ENCODE data around the gene SEC14L1.
A peak's percentile ranks its signal among the peaks of the same experiment; 100 is the strongest.
"Not testable (repeated sequence)": the region's sequence is repeated elsewhere in the genome, so short reads cannot be mapped to it uniquely, and the experiment has no call there.

The SEC14L1 gene

GRCh38 chr17:77140878-77141767, at the start of gene SEC14L1:
Gene SEC14L1, plus strand, starts transcription at chr17:77140969. Its CDS starts 2,628 bp downstream, at chr17:77143597.
- peak; percentile 51 for DNase-seq

DNA sequence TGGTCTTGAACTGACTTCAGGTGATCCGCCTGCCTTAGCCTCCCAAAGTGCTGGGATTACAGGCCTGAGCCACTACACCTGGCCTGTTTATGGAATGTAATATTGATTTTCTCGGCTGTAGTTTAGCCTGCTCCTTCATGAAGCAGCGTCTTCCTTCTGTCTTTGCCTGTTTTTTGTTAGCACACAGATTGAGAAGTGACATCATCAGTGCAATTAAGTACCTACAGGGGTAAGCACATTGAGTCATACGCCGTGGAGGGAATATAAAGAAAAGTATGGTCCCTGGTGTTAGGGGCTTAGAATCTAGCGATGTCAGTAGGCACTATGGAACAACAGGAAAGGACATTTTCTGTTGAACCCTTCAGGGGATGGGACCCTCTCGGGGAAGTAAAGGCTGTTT, 48.7 kb upstream of the SEC14L1 start:
- no peak for DNase-seq

GRCh38 chr17:77095461-77095860, 45.3 kb upstream of the SEC14L1 start:
- no peak for DNase-seq

GRCh38 chr17:77096570-77097214, 44.1 kb upstream of the SEC14L1 start:
- no peak for DNase-seq

DNA sequence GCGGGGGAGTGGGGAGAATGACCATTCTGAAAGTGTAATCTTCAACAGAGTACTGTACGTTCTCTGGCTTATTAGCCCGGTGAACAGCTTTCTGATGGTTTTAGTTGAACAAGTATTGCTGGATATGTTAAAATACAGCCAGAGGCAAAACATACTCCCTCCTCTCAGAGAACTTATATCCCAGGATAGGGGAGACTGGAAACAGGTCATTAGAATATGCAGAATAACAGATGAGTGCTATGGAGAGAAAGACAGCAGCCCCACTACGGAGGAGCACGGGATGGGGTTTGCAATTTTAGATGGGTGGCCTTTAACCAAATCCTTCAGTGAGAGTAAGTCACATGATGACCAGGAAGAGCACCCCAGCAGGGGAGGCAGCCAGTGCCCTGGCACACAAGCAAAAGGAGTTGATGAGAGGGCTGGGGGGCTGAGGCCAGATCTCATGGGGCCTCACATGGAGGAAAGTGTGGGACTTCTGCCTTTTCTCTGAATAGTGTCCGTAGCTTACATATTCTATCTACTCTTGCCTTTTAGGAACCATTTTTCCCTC, 43.1 kb upstream of the SEC14L1 start:
- no peak for DNase-seq

DNA sequence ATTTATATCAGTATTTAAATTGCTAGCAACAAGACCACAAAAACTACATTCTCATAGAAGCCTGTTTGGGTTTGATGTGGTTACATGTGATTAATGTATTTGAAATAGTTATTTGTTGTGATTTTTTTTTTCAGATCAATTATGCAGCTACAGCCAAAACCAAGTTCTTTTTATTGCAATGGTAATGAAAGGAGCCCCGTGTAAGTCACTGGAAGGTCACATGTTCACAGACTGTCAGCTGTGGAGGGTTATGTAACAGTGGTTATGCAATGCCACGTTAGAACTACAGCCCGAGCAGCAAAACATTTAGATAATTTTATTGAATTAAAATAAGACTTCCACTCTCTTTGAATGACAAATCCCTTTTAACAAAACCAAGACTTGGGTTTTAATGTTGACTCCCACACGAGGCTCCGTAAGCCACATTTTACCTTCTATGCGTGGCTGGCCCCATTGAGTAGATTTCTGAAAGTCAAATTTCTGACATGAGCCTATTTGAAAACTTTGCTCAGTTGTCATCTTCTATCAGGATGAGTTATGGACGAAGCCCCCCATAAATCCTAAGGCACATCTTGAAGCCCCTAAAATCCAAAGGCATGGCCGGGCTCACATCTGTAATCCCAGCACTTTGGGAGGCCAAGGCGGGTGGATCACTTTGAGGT, 41.8 kb upstream of the SEC14L1 start:
- no peak for DNase-seq

- no peak for DNase-seq
These were observed 40.8 kb upstream of the SEC14L1 start for GRCh38 chr17:77099997-77100396.

DNA sequence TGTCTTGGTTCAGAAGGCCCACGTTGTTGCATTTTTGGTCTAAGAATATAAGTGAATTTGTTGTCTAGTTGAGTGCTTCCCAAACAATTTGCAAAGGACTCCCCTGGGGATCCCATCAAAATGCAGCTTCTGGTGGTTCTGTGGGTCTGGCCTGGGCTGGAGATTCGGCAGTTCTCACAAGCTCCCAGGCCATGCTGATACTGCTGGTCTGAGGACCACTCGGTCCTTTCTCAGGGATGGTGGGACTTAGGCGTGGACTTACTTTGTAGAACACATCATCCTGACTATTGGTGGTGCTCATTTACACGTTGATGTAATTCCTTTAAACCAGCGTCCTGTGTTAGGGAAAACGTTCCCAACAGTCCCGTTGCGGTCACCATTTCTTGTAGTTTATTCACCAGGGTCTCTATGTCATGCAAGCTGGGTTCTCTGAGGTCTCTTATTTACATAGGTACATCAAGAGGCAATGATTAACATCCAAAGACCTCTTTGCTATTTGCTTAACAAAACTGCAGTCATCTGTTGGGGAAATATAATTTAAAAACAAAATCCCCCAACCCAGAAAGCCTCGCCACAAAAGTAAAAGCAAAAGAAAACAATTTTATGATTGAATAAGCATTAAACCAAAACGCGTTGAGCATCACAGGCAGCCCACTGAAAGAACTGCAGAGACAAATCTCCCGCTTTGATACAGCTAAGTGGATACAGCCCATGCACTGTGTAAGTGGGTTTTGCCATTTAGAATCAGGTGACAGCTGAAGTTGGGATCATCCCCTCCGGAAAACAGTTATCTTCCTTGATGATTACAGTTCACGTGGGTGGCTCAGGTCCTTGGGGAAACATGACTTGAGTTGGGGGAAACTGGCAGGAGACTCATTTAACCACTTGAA, 39.0 kb upstream of the SEC14L1 start:
- no peak for DNase-seq

GRCh38 chr17:77102411-77103134, 38.2 kb upstream of the SEC14L1 start:
- DNase-seq: not testable (repeated sequence)

DNA sequence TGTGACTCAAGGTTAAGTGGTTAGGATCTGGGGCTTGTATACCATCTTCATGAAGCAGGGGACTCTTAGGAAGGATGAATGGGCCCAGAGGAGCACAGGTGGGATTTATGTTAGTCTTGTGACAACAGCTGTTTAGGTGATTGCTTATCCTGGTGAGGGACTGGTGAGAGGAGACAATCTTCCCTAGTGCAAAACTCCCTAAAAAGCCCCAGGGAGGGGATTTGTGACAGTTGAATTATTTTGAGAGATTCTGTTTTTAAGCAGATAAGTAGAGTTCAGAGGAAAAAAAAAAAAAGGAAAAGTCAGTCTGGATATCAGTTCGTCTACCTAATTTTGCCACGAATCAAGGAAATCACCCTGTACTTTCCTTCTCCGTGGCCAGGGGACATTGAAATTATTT, 35.1 kb upstream of the SEC14L1 start:
- DNase-seq: no peak

- peak; percentile 35 for DNase-seq
These were observed 33.9 kb upstream of the SEC14L1 start for GRCh38 chr17:77106874-77107358.

- DNase-seq: peak; percentile 60
These were observed 33.0 kb upstream of the SEC14L1 start for GRCh38 chr17:77107506-77108433.

- DNase-seq: no peak
These were observed 31.5 kb upstream of the SEC14L1 start for GRCh38 chr17:77109159-77109759.

GRCh38 chr17:77109764-77110359, 30.9 kb upstream of the SEC14L1 start:
- no peak for DNase-seq

GRCh38 chr17:77111165-77111933, 29.4 kb upstream of the SEC14L1 start:
- DNase-seq: not testable (repeated sequence)

DNA sequence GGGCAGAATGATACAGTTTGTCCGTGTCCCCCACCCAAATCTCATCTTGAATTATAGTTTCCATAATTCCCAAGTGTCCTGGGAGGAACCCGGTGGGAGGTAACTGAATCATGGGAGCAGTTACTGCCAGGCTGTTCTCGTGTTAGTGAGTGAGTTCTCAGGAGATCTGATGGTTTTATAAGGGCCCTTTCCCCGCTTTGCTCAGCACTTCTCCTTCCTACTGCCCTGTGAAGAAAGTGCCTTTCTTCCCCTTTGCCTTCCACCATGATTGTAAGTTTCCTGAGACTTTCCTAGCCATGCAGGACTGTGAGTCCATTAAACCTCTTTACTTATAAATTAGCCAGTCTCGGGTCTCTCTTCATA, 28.9 kb upstream of the SEC14L1 start:
- no peak for DNase-seq

DNA sequence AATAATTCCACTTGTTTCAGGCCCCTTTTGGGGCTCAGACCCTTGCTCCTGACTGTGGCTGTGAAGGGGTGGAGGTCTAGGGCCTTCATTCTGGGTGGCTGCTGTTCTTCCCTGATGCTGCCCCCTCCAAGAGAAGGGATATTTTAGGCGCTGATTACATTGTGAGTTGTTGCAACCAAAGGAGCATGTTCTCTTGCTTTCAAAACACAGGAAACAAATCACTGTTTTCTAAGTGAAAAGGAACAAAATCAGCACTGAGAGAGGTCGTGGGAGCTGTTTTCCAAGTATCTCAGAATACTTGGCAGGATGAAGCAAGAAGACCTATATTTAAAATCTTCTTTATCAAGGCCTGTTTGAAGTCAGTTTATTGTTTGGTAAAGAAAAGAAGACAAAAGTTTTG, 25.3 kb upstream of the SEC14L1 start:
- no peak for DNase-seq

DNA sequence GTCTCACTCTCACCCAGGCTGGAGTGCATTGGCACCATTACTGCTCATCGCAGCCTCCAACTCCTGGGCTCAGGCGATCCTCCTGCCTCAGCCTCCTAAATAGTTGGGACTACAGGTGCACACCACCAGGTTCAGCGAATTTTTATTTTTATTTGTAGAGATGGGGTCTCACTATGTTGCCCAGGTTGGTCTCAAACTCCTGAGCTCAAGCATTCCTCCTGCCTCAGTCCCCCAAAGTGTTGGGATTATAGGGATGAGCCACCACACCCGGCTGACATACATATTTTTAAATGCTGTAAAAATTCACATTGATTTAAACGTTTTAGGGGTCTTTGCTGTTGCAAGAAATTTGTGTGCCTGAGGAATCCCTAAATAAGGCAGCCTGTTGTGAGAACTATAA, 24.8 kb upstream of the SEC14L1 start:
- no peak for DNase-seq

DNA sequence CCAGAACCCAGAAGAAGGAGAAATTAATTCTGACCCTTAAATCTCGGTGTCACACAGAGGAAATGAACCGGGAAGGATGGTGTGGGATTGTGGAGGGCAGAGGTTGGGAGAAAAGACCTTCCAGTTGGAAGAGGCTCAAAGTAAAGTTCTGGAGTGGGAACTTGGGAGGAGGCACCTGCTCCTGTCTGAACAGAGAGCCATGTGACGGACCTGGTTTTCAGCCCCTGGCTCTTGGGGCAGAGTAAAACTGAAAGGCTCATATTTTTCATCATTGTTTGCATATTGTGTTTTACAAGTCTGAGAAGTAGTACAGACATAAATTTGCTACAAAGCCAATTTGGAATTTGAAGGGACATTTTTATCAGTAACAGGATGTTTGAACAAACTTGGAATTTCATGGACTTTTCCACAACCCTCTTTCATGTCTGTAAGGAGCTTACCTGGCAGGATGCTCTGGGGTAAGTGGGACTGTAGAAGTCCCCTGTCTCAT, 24.4 kb upstream of the SEC14L1 start:
- no peak for DNase-seq
